HG03025 (cell line): ENCODE measurements around the gene ASCC1.

ENCODE experiments used
- ATAC-seq: cut with Tn5 transposase; IDR thresholded peaks from one replicate; pipeline ENCODE4 v1.9.1; 2021; ENCODE audit warnings: mild to moderate bottlenecking, moderate library complexity; ENCODE audit not compliant: unreplicated experiment, low FRiP score

Gene ASCC1

DNA sequence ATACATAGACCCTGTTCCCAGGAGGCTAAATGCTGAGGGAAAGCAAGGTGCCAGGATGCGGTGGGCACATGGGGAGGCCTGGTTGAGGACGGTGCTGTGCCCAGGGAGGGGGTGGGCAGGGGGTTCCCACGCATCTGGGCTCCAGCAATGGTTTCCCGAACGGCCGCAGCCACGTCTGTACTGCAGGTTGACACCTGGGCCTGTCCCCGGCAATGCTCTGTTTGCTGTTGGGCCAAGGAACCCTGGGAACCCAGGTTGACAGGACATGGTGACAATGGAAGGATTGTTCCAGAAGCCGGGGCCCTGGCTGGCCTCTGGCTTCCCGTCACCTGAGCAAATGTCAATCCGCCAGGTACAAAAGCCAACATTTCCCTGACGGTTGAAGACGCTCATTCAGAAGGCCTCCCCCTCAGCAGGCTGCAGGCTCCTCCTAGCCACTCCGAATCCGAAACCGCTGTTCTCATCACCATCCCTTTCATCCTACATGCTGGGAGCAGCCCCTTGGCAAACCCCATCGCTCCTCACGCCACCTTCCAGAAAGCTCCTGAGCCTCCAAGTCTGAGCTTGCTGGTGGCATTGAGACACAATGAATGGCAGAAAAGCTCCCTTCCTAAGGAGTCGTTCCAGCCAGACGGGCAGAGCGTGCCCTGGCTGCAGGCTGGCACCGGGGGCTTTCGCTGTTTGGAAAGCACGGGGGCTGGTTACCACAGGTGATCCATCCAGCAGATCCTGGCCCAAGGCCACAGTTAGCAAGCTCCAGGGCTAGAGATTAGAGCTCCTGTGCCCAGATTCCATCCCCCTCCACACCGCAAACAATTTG, 158.9 kb downstream of the ASCC1 start:
- no peak for ATAC-seq

DNA sequence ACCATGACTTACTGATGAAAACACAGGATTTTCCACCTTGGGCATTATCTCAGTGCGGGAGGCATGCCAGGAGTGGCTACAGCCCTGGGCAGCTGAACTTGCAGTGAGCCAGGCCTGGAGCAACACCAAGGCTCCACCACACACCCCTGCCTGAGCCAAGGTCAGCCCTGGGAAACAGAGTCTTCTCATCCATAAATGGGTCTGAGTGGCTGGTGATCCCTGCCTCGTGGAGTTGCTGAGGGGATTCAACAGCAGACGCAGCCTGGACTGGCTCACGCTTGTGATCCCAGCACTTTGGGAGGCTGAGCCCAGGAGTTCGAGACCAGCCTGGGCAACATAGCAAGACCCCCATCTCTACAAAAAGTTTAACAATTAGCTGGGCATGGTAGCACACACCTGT, 160.0 kb downstream of the ASCC1 start:
- no peak for ATAC-seq

DNA sequence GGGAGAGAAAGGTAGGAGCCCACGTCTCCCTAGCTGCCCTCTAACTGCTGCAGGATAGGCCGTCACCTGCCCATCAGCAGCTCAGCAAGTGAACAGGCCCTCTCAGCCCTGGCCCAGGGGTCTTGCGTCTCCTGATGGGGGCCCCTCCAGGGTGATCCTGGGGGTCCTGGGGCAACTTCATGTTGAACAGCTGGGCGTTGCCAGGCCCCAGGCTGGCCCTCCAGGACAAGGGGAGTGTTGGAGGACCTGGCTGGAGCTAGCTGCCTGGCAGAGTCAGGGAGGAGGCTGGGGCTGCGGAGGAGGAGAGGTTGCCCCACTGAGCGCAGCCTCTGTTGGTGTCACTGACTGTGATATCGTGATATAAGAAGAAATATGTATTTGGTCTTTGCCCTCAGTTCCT, 162.4 kb downstream of the ASCC1 start:
- ATAC-seq, result no peak

DNA sequence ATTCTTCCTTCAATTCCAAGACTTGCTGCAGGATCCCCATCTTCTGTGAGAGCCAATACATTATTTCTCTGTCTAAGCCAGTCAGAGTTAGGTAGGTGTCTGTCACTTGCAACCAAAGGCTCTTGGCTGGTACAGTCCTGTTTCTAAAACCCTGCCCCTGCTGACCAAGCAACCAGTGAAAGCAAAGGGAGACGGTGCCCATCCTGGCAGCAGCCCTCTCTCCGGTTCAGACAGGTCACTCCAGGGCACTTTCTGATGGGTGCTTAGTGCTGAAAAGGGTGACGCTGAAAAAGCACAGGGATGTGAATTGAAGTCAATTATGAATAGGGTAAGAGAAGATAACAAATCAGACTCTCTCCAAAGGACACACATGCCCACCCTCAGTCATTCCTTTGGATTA, 165.2 kb downstream of the ASCC1 start:
- no peak for ATAC-seq

DNA sequence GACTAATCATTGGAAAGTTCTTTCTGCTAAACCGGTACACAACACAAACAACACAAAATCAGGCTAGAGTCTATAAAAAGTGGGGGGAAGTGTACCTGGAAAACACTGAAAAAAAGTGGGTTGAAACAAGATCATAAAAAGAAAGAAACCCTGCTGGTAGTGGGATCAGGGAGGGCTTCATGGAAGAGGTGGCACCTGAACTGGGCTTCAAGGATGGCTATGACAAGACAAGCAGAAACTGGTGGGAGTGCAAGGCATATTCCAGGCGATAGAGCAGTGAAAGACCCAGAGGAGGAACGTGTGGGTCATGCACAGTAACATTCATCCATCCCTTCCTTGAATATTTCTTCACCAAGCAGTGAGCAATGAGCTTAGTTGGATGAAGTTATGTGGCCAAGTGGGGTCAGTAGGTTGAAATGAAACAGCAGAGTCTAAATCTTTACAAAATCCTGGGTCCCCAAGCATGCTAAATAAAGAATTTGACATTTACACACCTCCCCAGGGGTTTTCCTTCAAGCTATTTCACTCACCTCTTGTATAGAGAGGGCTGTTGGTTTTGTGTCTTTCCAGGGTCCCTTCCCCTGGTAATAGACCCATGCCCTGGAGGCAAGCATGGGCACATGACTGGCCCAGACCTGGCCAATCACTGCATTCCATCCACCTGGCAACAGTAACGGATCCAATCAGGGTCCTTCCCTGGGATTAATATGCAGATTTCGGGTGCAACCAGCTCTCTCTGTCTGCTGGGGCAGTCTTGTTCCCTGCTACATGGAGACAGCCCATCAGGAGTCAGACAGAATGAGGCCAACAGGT, 165.9 kb downstream of the ASCC1 start:
- ATAC-seq, result no peak

DNA sequence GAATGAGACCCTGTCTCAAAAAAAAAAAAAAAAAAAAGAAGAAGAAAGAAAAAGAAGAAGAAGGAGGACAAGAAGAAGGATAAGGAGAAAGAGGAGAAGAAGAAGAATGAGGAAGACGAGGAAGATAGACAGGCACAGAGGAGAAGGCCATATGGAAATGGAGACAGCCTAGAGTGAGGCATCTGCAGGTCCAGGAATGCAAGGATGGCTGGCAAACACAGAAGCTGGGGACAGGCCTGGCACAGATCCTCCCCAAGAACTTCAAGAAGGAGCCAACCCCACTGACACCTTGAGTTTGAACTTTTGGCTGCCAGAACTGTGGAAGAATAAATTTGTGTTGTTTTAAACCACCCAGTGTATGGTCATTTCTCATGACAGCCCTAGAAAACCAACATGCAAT, 166.6 kb downstream of the ASCC1 start:
- ATAC-seq, result no peak

- ATAC-seq, result no peak
Observed at GRCh38 chr10:72048450-72049124, 167.5 kb downstream of the ASCC1 start.
